GM15510 (cell line): Measurements from ENCODE around the gene SLCO4A1.
A peak's percentile ranks its signal among the peaks of the same experiment; 100 is the strongest.

ENCODE experiments used
- POLR2A ChIP-seq: IDR thresholded peaks from 3 replicates; pipeline ENCODE4 v1.6.1; 2011; ENCODE audit warnings: borderline replicate concordance; ENCODE audit not compliant: insufficient read length; ENCODE audit errors: extremely low read depth

The SLCO4A1 gene

GRCh38 chr20:62642051-62642665 is at the start of gene SLCO4A1:
SLCO4A1 (plus strand) TSS chr20:62642503; CDS start chr20:62656455, 13,952 bp downstream.
- TF ChIP-seq POLR2A = peak; percentile 87

- no peak for TF ChIP-seq POLR2A
Observed at GRCh38 chr20:62592506-62593177, 49.7 kb upstream of the SLCO4A1 start.

GRCh38 chr20:62593616-62594015 is 48.7 kb upstream of the SLCO4A1 start:
- TF ChIP-seq POLR2A = no peak

GRCh38 chr20:62595069-62595468 is 47.2 kb upstream of the SLCO4A1 start:
- no peak for TF ChIP-seq POLR2A

GRCh38 chr20:62595491-62595890 is 46.8 kb upstream of the SLCO4A1 start:
- TF ChIP-seq POLR2A = no peak

- no peak for TF ChIP-seq POLR2A
Observed at GRCh38 chr20:62596486-62596885, 45.8 kb upstream of the SLCO4A1 start.

GRCh38 chr20:62596921-62597320 is 45.4 kb upstream of the SLCO4A1 start:
- TF ChIP-seq POLR2A = no peak

- TF ChIP-seq POLR2A = no peak
Observed at GRCh38 chr20:62597416-62598115, 44.7 kb upstream of the SLCO4A1 start.

GRCh38 chr20:62598761-62599194 is 43.5 kb upstream of the SLCO4A1 start:
- no peak for TF ChIP-seq POLR2A

GRCh38 chr20:62599216-62600110 is 42.8 kb upstream of the SLCO4A1 start:
- no peak for TF ChIP-seq POLR2A

- TF ChIP-seq POLR2A = no peak
Observed at GRCh38 chr20:62601172-62601571, 41.1 kb upstream of the SLCO4A1 start.

GRCh38 chr20:62601714-62602113 is 40.6 kb upstream of the SLCO4A1 start:
- no peak for TF ChIP-seq POLR2A

- TF ChIP-seq POLR2A = no peak
Observed at GRCh38 chr20:62602550-62602949, 39.8 kb upstream of the SLCO4A1 start.

GRCh38 chr20:62603021-62603906 is 39.0 kb upstream of the SLCO4A1 start:
- no peak for TF ChIP-seq POLR2A
